ENCODE results near the gene PARVA.

The PARVA gene

DNA sequence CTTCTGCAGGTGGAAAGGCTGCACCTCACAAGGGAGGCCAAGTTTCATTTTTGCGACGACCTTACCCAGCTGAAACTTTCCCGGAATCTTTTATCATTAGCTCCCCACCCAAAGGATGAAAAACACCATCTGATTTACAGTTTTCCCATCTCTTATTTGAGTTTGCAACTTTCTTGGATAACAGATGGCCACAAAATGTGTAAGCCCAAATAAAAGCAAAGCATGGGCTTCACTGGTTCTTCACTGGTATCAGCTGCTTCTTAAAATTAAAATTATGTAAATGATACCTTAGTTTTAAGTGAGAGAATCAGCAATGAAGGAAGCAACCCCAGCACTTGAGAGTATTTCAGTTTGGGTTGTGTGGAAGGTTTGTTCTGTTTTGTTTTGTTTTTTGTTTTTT is 55.8 kb downstream of the PARVA start:
- no peak for DNase-seq (ENCODE audit: low read depth)

DNA sequence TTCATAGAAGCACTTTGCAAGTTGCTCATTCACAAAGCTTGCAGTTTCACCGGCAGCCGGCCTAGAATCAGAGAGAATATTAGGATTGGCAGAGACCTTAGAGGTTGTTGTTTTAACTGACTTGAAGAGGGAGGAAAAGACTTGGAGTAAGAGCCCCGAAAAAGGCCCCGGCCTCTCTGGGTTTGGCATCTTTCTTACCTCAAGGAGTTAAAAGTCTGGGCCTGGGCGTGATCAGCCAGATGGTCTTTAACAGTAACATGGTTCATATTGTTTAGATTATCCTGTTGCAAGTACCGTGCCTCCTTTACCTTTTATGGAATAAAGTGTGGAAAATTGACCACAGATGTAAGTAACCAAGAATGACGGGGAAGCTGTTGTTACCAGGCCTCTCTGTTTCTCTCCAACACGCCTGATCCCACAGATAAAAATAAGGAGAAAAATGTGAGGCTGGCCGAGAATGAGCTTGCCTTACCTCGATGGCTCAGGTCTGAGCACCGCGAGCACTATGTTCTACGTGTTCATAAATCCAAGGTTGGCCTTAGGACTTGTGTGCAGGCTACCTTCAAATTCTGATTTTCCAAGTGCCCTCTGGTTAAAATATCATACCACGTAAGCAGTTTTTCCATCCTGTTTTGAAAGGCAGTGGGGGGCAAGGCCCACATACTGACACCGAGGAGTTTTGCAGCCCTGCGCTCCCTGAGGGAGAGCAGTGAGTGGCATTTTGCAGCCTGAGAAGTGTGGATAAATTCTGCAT is 56.4 kb downstream of the PARVA start:
- peak; percentile 77 for DNase-seq (ENCODE audit: low read depth)

DNA sequence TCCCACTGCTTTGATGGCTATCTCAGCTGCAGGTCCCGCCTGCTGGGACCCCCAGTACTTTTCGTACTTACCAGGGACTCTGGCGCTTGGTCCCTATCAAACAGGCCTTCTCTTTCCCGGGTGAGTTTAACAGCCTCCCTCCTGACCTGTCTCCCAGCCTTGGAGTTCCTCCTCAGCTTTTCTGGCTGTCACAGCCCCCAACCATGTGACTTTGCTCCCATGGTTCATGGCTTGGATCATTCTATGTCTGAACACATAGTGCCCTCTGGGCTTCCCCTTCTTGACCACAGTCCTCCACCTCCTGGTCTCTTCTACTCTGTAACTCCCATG is 56.9 kb downstream of the PARVA start:
- DNase-seq (ENCODE audit: low read depth), result no peak

DNA sequence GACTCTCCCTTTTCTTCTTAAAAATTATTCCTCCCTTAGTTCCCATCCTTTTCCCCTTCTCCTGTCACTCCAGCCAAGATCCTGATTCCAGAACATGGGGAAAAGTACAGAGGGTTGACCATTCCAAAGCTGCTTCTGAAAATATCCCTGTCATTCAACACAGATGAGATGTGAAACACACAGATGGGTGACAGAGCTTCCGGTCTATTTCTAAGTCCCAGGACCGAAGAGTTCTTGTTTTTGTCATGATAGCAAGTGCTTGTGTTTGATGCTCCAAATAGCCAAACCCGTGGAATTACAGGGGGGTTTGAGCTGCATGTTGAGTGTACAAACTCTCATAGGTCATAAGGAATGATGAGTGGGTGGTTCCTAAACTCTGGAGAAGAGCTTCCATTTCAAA is 57.9 kb downstream of the PARVA start:
- no peak for DNase-seq (ENCODE audit: low read depth)

DNA sequence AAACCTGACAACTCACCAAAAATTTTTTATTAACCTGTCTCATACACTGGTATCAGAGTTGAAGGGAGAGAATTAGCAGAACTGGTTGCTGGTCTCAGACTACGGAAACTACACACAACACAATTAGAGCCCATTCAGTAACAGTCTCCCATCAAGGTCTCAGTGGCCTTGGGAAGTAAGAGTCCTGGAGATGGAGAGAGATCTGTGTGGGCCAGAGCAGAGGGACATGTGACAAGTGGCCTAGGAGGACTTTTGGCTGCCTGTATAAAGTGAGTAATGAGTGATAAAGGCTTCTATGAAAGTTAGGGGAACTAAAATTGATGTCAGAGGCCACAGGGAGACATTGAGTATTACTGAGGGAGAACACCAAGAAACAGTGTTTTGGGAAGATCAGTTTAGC is 58.9 kb downstream of the PARVA start:
- no peak for DNase-seq (ENCODE audit: low read depth)

DNA sequence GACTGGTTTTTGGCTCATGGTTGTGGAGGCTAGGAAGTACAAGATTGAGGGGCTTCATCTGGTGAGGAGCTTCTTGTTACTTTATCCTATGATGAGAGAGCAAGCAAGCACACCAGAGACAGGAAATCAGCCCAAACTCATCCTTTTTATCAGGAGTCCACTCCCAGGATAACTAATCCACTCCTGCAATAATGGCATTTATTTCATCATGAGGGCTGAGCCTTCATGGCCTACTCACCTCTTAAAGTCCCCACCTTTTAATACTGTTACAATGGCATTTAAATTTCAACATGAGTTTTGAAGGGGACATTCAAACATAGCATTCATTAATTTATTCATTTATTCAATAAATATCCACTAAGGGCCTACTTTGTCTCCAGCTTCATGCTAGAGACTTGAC is 60.9 kb downstream of the PARVA start:
- DNase-seq (ENCODE audit: low read depth), result no peak

DNA sequence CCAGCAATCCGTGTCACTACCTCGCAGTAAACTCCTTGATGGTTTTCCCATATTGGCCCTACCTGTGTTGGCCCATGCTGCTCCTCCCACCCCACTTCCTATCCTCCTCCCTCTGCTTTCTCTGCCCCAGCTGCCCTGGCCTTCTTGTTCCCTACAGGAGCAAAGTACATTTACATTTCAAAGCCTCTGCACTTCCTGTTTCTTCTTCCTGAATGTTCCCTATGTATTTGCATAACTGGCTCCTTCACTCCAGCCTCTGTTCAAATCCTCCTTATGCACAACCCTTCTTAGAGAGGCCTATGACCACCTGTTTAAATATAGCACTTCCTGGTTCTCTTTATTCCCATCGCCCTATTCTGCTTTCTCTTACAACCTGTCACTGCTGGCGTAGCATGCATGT is 62.2 kb downstream of the PARVA start:
- no peak for DNase-seq (ENCODE audit: low read depth)

DNA sequence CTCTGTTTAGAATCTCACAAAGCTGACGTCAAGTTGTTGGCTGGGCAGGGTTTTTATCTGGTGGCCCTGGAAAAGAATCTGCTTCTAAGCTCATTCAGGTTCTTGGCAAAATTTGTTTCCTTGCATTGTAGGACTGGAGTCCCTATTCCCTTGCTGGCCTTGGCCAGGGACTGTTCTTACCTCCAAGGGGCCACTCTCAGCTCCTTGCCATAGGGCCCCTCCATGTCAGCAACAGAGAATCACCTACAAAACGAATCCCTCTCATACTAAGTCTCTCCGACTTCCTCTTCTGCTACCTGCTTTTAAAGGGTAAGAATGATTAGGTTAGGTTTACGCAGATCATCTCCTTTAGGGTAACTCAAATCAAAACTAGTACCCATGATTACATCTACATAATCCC is 63.2 kb downstream of the PARVA start:
- no peak for DNase-seq (ENCODE audit: low read depth)

DNA sequence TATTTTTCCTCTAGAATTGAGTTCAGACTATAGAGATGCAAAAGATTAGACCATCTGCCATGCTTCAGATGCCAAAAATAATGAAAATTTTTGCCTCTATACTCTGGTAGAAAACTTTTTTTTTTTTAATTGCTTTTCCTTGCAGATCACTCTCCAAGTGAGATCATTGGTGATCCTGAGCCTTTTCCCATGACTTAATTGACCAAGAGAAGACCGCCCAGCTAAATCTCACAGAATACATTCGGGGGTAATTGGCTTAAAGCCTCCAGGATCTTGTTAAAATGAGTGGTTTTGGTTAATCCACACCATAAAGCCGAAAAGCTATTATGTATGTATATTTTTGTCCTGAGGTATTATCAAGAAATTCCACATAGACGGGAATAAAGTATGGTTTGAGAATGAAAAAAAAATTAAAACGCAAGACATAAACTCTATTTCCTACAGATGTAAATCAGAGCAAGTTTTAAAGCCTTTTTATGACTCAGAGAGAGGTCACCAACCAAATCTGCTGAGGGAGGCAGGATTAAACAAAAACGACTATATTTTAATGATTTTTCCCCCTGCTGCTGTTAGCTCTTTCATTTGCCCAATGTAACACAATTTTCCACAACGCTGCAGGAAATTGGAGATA is 64.0 kb downstream of the PARVA start:
- peak; percentile 43 for DNase-seq (ENCODE audit: low read depth)

DNA sequence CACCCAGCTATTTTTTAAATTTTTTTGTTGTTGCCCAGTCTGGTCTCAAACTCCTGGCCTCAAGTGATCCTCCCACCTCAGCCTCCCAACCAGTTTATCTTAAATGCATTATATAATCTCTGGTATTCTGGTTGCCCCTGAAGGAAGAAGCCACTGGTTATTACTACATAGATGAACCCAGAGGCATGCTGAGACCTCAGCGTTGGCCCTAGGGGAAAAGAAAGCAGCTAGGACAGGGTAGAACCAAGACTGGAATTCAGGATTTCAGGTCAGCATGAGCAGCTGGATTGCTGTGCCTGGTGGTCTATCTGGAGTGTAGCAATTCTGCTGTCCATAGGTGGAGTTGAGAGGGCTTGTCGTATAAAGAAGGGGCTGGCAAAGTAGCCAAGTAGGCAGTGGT is 67.2 kb downstream of the PARVA start:
- DNase-seq (ENCODE audit: low read depth), result no peak

DNA sequence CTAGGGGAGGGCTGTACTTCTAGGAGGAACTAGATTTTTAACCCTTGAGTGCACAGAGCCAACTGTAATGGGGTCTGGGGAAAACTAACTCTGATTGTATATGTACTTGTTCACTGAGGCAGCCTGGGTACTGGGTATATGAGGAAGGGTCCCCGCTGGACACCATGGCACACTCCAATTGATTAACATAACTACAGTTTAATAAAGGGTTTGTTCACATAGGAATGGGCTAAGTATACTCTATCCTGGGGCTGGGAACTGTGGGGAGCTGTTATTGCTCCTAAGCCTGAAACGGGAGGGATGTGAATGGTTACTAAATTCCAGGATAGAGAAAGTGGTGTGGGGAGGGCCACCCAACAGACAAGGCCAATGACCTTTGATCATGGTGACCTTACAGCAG is 67.6 kb downstream of the PARVA start:
- no peak for DNase-seq (ENCODE audit: low read depth)

DNA sequence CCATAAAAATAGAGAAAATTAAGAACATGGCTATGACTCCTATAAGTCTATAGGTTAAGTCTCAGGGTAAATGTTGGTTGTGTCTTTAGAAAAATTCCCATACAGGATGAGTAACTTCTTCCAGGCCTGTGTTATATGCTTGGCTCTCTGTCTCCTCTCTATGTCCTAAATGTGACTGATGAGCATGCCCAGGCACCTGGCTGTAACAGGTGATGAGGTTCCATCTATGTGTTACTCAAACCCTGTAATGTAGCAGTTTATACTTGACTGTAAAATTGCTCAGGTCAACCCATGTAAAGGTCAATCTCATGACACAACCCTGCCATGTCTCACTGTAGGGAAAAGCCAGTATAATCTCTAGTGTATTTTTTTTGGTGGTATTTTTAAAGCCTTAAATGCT is 69.5 kb downstream of the PARVA start:
- DNase-seq (ENCODE audit: low read depth), result no peak

DNA sequence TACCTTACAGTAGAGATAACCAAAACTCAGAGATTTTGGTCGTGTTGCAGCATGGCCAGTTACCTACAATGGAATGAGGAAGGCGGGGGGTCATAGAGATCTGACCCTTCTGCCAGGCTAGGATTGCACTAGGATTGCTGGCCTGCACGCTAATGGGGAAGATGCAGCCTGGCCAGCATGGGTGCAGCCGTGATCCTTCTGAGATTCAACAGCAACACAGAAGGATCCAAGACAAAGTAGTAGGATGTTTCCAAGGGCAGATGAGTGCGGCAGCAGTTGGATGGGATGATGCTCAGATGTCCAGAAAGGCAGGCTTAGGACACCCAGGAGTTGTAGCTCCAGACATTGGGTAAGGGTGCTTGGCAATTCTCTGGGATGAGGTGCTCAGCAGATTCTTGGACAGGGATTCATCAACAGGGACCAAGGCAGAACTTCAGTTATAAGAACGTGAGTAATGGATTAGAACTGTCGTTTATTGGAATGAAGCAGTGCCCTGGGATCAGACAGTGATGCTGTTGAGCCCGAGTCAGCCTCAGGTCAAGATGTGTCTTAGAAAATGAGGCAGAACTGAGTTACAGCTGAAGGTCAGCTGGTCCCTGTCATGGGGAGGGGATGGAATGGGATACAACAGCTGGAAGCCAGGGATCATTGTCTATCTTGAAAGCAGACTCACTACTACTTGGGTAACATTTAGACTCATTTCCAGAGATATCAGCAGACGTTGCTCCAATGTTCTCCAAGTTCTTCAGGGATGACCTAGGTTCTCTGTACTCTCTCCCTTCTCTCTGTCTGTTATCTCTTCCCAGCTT is 71.0 kb downstream of the PARVA start:
- DNase-seq (ENCODE audit: low read depth), result no peak

DNA sequence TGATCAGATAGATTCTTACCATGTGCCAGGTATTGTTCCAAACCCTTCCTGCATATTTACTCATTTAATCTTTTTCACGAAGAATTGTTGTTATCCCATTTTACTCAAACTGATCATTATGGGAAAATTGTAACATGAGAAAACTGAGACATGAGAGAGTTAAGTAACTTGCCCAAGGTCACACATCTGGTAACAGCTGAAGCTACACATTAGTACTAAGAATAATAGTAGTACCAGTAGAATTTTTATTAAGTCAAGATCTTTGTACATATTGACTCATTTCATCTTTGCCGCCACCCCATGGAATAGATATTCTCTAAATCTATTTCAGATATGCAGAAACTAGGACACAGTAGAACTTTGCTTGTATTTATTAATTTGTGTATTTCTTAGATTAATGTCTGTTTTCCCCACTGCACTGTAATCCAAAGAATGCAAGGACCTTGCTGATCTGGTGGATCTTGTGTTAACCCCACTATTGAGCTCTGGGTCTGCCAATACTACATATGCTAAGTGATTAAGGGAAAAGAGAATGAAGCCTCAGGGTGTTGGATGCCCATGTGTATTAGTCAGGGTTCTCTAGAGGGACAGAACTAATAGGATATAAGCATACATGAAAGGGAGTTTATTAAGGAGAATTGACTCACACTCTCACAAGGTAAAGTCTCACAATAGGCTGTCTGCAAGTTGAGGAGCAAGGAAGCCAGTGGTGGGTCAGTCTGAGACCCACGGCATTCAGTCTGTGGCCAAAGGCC is 72.8 kb downstream of the PARVA start:
- DNase-seq (ENCODE audit: low read depth), result no peak

DNA sequence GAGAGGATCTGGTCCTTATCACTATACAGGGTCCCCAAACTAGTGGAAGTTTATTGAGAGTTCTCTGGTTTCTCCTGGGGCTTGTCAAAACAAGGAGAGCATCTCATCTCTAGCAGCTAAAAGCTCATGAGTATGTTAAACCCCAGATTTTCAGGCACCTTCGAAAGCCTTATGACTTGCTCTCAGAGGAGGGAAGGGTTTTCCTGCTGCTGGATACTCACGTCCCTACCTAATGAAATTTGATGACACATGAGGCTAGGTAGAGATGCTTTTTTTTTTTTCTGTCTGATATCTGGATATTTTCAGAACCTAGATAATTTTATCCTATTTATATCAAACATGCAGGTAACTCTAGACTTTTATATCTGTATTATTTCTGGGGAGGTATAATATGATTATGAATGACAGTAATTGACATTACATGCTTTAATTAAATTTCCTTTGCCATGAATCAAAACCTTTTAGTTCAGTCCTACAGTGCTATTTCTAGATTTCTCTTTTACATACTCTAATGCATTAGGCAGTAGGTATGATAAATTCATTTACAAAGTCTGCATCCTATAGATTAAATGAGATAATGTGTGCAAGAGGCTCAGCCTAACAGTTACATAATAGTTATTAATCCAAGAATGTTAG is 73.9 kb downstream of the PARVA start:
- no peak for DNase-seq (ENCODE audit: low read depth)

DNA sequence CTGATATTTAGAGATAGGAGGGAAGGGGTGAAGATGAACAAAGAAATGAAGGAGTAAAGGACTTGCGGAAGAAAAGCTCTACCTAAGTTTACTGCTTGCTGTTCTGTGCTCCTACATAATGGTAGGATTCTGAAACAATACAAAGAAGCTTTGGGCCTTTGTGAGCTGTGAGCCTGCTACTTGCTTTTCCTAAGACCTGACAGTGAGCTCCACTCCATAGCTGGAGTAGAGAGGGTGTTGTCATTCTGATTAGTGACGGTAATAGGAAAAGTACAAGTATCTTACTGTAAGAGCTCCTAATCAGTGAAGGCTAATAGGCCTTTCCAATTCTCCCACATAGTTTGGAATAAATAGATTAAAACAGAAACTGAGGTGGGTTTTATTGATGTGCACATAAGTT is 75.9 kb downstream of the PARVA start:
- DNase-seq (ENCODE audit: low read depth), result no peak

DNA sequence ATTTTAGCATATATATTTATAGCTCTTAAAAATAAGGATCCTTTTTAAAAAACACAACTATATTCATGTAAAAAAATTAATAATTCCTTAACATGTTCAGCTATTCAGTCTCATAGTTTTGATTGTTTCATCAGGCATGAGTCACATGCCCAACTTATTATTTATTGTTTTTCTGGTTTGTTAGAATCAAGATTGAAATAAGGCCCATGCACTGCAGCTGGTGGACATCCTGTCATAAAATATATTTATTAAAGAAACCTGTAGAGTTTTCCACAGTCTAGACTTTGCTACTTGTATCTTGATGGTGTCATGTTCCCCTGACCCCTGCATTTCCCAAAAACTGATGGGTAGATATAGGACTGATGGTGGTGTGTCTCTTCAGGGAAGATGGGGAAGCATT is 77.4 kb downstream of the PARVA start:
- DNase-seq (ENCODE audit: low read depth), result no peak

DNA sequence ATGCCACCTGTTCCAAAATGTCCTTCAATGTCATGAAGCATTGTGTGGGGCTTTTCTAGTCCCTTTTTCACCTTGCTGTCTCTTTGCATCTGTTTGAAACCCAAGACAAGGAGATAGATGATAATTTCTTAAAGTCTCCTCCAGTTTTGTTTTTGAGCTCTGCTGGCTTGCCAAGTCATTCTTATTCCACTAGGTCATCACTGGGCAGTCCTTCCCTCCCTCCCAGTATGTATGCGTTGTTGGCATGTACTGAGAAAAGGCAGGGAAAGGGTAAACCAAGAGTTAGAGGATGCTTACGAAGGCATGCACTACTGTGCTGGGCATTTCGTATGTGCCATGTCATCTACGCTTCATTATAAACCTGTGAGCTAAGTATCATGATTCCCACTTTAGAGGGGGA is 78.6 kb downstream of the PARVA start:
- no peak for DNase-seq (ENCODE audit: low read depth)

DNA sequence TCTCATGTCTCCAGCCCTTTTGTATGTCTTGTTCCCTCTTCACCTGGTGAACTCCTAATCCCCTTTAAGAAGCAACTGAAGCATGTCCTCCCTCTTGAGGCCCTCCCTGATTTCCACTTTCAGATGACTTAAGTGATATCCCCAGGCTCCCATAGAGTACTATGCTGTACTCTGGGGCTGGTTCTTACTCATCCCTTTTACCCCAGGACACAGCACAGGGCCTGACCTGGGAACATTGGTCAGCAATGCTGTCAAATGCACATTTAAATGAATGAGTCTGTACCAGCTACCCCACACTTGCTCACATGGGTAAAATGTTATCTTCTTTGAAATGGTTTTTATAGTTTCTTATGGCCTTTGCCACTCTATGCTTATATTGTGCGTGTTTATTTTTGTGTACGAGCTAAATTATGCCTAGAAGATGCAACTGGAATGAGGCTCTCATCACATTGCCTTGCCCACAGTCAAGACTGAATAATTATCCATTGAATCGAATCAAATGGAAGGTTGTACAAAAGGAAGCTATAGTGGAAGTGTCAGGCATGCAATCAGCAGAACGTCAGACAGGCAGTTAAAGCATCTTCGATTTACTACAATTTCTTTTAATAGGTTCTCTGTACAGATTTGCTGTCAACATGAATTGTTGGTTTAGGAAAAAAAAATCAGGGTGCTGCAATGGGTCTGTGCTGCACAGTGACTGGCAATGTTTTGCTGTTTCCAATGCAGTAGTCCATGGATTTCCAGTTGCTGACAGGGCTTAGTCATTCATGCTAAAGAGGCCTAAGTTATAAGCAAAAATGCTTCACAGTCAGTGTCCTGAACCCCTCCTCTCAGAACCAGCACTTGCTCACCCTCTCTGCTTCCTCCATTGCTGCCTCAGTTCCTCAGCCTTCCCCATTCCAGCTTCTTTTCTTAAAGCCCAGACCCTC is 79.5 kb downstream of the PARVA start:
- DNase-seq (ENCODE audit: low read depth), result no peak

DNA sequence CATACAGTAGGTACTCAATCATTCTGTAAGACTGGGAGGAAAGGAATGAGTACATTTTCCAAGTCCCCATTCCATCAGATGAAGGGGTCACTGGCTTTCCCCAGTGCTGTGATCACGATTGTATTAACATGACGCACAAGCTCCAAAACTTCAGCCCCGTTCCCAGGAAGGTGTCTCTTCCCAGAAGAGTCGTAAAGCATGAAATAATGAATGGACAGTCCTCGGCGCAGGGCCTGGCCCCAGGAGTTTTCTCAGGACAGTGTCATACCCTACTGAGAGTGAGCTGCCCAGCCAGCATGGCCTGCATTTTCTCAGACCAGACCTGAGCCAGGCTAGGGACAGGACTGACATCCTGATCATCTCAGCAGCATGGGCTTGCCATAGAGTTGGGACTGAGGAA is 80.7 kb downstream of the PARVA start:
- DNase-seq (ENCODE audit: low read depth), result no peak

DNA sequence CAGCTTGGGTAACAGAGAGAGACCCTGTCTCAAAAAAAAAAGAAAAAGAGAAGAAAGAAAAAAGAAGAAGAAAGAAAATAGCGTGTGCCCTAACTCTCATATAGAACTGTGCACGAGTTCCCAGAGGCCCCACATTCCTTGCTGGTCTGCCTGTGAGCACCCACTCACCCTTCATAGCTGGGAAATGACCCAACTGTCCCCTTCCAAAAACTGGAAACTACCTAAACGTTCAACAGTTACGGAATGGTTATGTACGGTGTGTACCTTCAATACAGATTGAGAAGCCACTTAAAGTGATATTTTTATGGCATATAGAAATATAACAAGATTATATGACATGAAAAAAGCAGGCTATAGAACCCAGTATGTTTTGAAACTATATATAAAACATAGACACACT is 82.0 kb downstream of the PARVA start:
- DNase-seq (ENCODE audit: low read depth), result no peak
